Measurements from ENCODE around the gene UGT3A1.
"Not testable (repeated sequence)": the region's sequence is repeated elsewhere in the genome, so short reads cannot be mapped to it uniquely, and the experiment has no call there.

DNA sequence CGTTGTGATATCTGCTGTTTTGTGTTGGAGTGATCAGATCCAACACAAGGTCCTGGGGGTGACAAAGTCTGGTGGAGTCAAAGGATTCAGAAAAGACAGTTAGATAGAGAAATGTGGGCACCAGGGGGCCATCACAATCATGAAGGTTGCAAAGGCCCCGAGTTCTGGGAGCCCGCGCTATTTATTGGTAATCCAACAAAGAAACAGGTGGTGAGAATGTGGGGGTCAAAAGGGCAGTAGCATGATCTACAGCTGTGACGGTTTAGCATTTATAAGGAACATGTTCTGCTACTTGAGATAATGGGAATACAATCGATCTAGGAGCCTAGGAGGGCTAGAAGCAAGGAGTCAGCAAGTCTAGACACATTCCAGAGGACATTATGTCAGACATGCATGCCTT lies 31.1 kb upstream of the UGT3A1 start:
- TF ChIP-seq, protein P1, sequence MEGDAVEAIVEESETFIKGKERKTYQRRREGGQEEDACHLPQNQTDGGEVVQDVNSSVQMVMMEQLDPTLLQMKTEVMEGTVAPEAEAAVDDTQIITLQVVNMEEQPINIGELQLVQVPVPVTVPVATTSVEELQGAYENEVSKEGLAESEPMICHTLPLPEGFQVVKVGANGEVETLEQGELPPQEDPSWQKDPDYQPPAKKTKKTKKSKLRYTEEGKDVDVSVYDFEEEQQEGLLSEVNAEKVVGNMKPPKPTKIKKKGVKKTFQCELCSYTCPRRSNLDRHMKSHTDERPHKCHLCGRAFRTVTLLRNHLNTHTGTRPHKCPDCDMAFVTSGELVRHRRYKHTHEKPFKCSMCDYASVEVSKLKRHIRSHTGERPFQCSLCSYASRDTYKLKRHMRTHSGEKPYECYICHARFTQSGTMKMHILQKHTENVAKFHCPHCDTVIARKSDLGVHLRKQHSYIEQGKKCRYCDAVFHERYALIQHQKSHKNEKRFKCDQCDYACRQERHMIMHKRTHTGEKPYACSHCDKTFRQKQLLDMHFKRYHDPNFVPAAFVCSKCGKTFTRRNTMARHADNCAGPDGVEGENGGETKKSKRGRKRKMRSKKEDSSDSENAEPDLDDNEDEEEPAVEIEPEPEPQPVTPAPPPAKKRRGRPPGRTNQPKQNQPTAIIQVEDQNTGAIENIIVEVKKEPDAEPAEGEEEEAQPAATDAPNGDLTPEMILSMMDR (IDR thresholded peaks at IDR 0.05 in 4 of 5, conservative IDR thresholded peaks at IDR 0.05 in 1 of 5) = not testable (repeated sequence)
- TF ChIP-seq POLR2A (IDR thresholded peaks at IDR 0.05) = not testable (repeated sequence)
